ENCODE results near the gene PDE8A. TPM values are rescaled to one million over a fixed set of nuclear protein-coding genes. Genes with fewer than 3 reads are reported as not detected.
"Not testable (repeated sequence)": the region's sequence is repeated elsewhere in the genome, so short reads cannot be mapped to it uniquely, and the experiment has no call there.

PDE8A gene
- total RNA-seq, 5 donors from 2014 or later (not counting 1 experiment from before 2014, with no cell fraction given): 21.5 to 33.7 (median 25.1) TPM

DNA sequence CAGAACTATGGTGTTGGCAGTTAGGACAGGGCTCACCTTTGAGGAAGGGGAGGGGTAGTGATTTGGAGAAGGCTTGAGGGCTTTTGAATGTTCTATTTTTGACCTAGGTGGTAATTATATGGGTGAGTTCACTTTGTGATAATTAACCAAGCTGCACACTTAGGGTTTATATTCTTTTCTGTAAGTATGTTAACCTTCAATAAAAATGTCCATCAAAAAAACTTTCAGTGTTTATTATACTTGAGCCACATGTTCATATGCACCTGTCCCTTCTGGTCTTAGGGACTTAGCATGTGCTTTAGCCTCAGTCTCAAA lies 28.4 kb downstream of the PDE8A start:
- Mint-ChIP-seq H3K36me3 (peaks cover 3% of the 10 kb centered on the region), H3K4me3 (no peak overlapping the region), H3K27me3 (no peaks in the 10 kb centered on the region), H3K4me1 (peaks cover 53 to 60% (median 57%) of the 10 kb centered on the region in 3 donors), H3K27ac (no peak overlapping the region), H3K9me3 (peaks cover 0 to 2% (median 0%) of the 10 kb centered on the region in 3 donors)
- ATAC-seq (replicated peaks in 1 of 4) (no peak), DNase-seq (no peak)
- H3K36me3 ChIP-seq (ENCODE audit: control insufficient read depth in 2 of 2, extremely low read depth in 1 of 2, insufficient read depth in 1 of 2, low read length in 1 of 2): no peaks in the 10 kb centered on the region
- H3K9me3 ChIP-seq: no peaks in the 10 kb centered on the region
- ChIA-PET POLR2A (no interaction called here), CTCF (no interaction called here)
- H3K27me3 ChIP-seq (replicated peaks in 1 of 2; ENCODE audit: control insufficient read depth in 2 of 2, extremely low read depth in 1 of 2, insufficient read depth in 2 of 2, low read length in 1 of 2): no peaks in the 10 kb centered on the region
- peaks cover 0 to 7% of the 10 kb centered on the region in 2 experiments for H3K4me1 ChIP-seq (ENCODE audit: control insufficient read depth in 1 of 2, extremely low read depth in 1 of 2, insufficient read depth in 2 of 2, low read length in 2 of 2)
- no peak overlapping the region for H3K4me3 ChIP-seq (ENCODE audit: control insufficient read depth in 1 of 2, extremely low read depth in 1 of 2, low read length in 1 of 2)
- H3K27ac ChIP-seq (ENCODE audit: low read length): no peak overlapping the region

DNA sequence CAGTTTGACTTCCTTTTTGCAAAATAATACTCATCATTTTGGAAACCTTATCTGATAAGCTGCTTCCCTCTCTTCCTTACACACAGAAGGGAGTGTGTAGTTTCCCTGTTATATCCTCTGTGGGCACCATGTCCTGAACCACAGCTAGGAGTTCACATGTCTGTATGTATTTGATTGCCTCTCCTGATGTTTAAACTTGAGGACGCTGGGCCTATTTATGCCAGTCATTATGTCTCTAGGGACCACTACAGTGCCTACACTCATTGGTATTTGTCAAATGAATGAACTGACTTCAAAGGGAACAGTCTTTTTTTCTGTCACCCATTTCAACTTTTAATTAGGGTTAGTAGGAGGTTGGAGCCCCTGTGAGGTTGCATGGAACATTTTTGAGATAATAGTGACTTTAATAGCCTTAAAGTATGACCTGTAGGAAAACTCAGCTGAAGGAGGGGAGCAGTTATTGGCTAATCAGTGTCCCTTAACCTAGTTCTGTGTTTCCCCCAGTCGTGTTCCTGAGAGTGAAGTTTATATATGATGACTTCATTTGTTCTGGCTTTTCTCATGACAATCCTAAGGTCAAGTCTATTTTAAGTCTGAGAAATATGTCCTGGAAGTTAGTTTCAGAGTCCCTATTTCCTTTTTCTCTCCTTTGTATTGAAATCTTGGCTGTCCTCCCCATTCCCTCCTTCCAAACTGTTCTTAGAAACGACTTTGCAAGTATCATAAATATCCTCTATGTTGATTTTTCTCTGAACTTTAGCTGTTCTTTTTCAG lies 28.9 kb downstream of the PDE8A start:
- 100% methylated on average over 1 of the region's 3 CpGs for WGBS (ENCODE audit: insufficient coverage)
- Histone ChIP-seq H3K4me3 (ENCODE audit: control insufficient read depth in 1 of 2, extremely low read depth in 1 of 2, low read length in 1 of 2) (no peak overlapping the region), H3K27me3 (replicated peaks in 1 of 2; ENCODE audit: control insufficient read depth in 2 of 2, extremely low read depth in 1 of 2, insufficient read depth in 2 of 2, low read length in 1 of 2) (no peaks in the 10 kb centered on the region), H3K27ac (ENCODE audit: low read length) (no peak overlapping the region), H3K36me3 (ENCODE audit: control insufficient read depth in 2 of 2, extremely low read depth in 1 of 2, insufficient read depth in 1 of 2, low read length in 1 of 2) (no peaks in the 10 kb centered on the region), H3K9me3 (no peaks in the 10 kb centered on the region), H3K4me1 (ENCODE audit: control insufficient read depth in 1 of 2, extremely low read depth in 1 of 2, insufficient read depth in 2 of 2, low read length in 2 of 2) (peaks cover 0 to 7% of the 10 kb centered on the region in 2 experiments)
- CTCF ChIA-PET: no interaction called here
- H3K4me3 Mint-ChIP-seq: no peak overlapping the region
- POLR2A ChIA-PET: interaction anchor here in 1 of 2 donors (0.6 kb wide), 1 partner anchor 116 kb away, joined by 3 read pairs; no protein-coding TSS in a partner anchor
- DNase-seq (no peak), ATAC-seq (replicated peaks in 1 of 4) (peak in 1 of 4 experiments; percentile 57)
- peaks cover 55 to 65% (median 58%) of the 10 kb centered on the region in 3 donors for H3K4me1 Mint-ChIP-seq
- peaks cover 0 to 2% (median 0%) of the 10 kb centered on the region in 3 donors for H3K9me3 Mint-ChIP-seq
- no peaks in the 10 kb centered on the region for H3K27me3 Mint-ChIP-seq
- peak overlapping the region in 1 of 2 donors; percentile 18 for H3K27ac Mint-ChIP-seq
- H3K36me3 Mint-ChIP-seq: peaks cover 3% of the 10 kb centered on the region

DNA sequence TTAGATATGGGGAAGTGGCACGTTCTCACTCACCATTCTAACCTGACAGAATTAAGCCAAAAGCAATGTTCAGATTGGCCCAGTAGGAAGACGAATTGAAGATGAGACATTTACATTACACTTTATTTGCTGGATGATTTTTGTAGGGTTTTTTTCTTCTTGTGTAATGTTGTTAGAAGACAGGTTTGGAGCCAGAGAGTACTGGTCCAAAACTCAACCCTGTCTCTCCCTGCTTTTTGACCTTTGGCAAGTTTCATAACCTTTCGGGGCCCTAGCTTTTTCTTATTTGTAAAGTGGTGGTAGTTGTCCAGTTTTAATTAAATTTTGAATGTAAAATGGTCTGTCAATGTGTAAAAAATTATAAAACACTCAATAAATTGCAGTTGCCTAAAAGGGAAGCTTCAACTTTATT lies 29.5 kb downstream of the PDE8A start:
- ChIA-PET CTCF (no interaction called here), POLR2A (no interaction called here)
- H3K36me3 ChIP-seq (ENCODE audit: control insufficient read depth in 2 of 2, extremely low read depth in 1 of 2, insufficient read depth in 1 of 2, low read length in 1 of 2): no peaks in the 10 kb centered on the region
- peaks cover 0 to 7% of the 10 kb centered on the region in 2 experiments for H3K4me1 ChIP-seq (ENCODE audit: control insufficient read depth in 1 of 2, extremely low read depth in 1 of 2, insufficient read depth in 2 of 2, low read length in 2 of 2)
- peaks cover 0 to 2% (median 0%) of the 10 kb centered on the region in 3 donors for H3K9me3 Mint-ChIP-seq
- no peaks in the 10 kb centered on the region for H3K27me3 ChIP-seq (replicated peaks in 1 of 2; ENCODE audit: control insufficient read depth in 2 of 2, extremely low read depth in 1 of 2, insufficient read depth in 2 of 2, low read length in 1 of 2)
- H3K27me3 Mint-ChIP-seq: no peaks in the 10 kb centered on the region
- no peak overlapping the region for H3K4me3 Mint-ChIP-seq
- ATAC-seq (replicated peaks in 1 of 4) (no peak), DNase-seq (no peak)
- no peaks in the 10 kb centered on the region for H3K9me3 ChIP-seq
- peaks cover 3% of the 10 kb centered on the region for H3K36me3 Mint-ChIP-seq
- H3K27ac Mint-ChIP-seq: peak overlapping the region in 1 of 2 donors; percentile 18
- WGBS (ENCODE audit: insufficient coverage): no CpG with 5 or more reads among the region's 3 CpGs
- H3K4me3 ChIP-seq (ENCODE audit: control insufficient read depth in 1 of 2, extremely low read depth in 1 of 2, low read length in 1 of 2): no peak overlapping the region
- no peak overlapping the region for H3K27ac ChIP-seq (ENCODE audit: low read length)
- H3K4me1 Mint-ChIP-seq: peaks cover 56 to 69% (median 60%) of the 10 kb centered on the region in 3 donors

DNA sequence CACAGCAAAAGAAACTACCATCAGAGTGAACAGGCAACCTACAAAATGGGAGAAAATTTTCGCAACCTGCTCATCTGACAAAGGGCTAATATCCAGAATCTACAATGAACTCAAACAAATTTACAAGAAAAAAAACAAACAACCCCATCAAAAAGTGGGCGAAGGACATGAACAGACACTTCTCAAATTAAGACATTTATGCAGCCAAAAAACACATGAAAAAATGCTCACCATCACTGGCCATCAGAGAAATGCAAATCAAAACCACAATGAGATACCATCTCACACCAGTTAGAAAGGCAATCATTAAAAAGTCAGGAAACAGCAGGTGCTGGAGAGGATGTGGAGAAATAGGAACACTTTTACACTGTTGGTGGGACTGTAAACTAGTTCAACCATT lies 30.1 kb downstream of the PDE8A start:
- H3K9me3 ChIP-seq; H3K27me3 Mint-ChIP-seq; H3K4me1 ChIP-seq (ENCODE audit: control insufficient read depth in 1 of 2, extremely low read depth in 1 of 2, insufficient read depth in 2 of 2, low read length in 2 of 2); H3K36me3 ChIP-seq (ENCODE audit: control insufficient read depth in 2 of 2, extremely low read depth in 1 of 2, insufficient read depth in 1 of 2, low read length in 1 of 2); ATAC-seq (replicated peaks in 1 of 4); POLR2A ChIA-PET; H3K4me3 ChIP-seq (ENCODE audit: control insufficient read depth in 1 of 2, extremely low read depth in 1 of 2, low read length in 1 of 2); CTCF ChIA-PET; DNase-seq; H3K27ac ChIP-seq (ENCODE audit: low read length); H3K9me3 Mint-ChIP-seq; H3K4me3 Mint-ChIP-seq; H3K27me3 ChIP-seq (replicated peaks in 1 of 2; ENCODE audit: control insufficient read depth in 2 of 2, extremely low read depth in 1 of 2, insufficient read depth in 2 of 2, low read length in 1 of 2); H3K36me3 Mint-ChIP-seq; H3K27ac Mint-ChIP-seq: not testable (repeated sequence)
- peaks cover 57 to 73% (median 61%) of the 10 kb centered on the region in 3 donors for H3K4me1 Mint-ChIP-seq
- WGBS (ENCODE audit: insufficient coverage): no CpG with 5 or more reads among the region's 2 CpGs

DNA sequence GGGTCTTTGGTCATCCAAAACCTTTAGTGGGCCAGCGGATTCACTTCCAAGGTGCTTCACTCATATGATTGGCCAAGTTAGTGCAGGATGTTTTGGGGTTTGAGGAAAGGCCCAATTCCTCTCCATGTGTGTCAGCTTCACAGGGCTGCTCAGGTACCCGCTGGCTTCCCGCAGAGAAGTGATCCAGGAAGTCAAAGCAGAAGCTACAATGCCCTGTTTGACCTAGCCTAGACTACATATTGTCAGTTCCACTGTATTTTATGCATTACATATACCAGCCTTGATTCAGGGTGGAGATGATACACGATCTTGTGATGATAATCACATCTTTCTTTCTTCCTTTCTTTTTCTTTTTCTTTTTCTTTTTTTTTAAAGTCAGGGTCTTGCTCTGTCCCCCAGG lies 32.1 kb downstream of the PDE8A start:
- no peak for ATAC-seq (replicated peaks in 1 of 4)
- Histone ChIP-seq H3K27me3 (replicated peaks in 1 of 2; ENCODE audit: control insufficient read depth in 2 of 2, extremely low read depth in 1 of 2, insufficient read depth in 2 of 2, low read length in 1 of 2) (no peaks in the 10 kb centered on the region), H3K27ac (ENCODE audit: low read length) (no peak overlapping the region), H3K36me3 (ENCODE audit: control insufficient read depth in 2 of 2, extremely low read depth in 1 of 2, insufficient read depth in 1 of 2, low read length in 1 of 2) (no peaks in the 10 kb centered on the region), H3K4me1 (ENCODE audit: control insufficient read depth in 1 of 2, extremely low read depth in 1 of 2, insufficient read depth in 2 of 2, low read length in 2 of 2) (peaks cover 0 to under 1% of the 10 kb centered on the region in 2 experiments), H3K4me3 (ENCODE audit: control insufficient read depth in 1 of 2, extremely low read depth in 1 of 2, low read length in 1 of 2) (no peak overlapping the region), H3K9me3 (no peaks in the 10 kb centered on the region)
- 96% methylated on average over 3 of the region's 4 CpGs for WGBS (ENCODE audit: insufficient coverage)
- POLR2A ChIA-PET: no interaction called here
- H3K4me3 Mint-ChIP-seq: no peak overlapping the region
- H3K9me3 Mint-ChIP-seq: peaks cover 0 to 2% (median 0%) of the 10 kb centered on the region in 3 donors
- no peak for DNase-seq
- H3K36me3 Mint-ChIP-seq: peaks cover 3% of the 10 kb centered on the region
- peaks cover 49 to 56% (median 49%) of the 10 kb centered on the region in 3 donors for H3K4me1 Mint-ChIP-seq
- peak overlapping the region in 1 of 2 donors; percentile 28 for H3K27ac Mint-ChIP-seq
- no peaks in the 10 kb centered on the region for H3K27me3 Mint-ChIP-seq
- CTCF ChIA-PET: no interaction called here

DNA sequence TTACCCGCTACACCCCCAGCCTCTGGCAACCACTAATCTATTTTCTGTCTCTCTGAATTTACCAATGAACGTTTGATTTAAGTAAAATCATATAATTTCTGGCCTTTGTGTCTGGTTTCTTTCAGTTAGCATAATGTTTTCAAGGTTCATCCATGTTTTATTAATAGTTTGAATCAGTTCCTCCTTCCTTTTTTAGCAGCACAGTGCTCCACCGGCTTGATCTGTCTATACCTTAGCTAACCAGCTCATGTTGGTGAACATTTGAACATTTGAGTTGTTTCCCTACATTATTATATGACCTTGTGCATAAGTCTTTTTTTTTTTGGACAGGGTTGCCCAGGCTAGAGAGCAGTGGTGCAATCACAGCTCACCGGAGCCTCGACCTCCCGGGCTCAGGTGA lies 33.3 kb downstream of the PDE8A start:
- no peaks in the 10 kb centered on the region for H3K36me3 ChIP-seq (ENCODE audit: control insufficient read depth in 2 of 2, extremely low read depth in 1 of 2, insufficient read depth in 1 of 2, low read length in 1 of 2)
- no peak overlapping the region for H3K4me3 ChIP-seq (ENCODE audit: control insufficient read depth in 1 of 2, extremely low read depth in 1 of 2, low read length in 1 of 2)
- ATAC-seq (replicated peaks in 1 of 4) (no peak), DNase-seq (no peak)
- no peaks in the 10 kb centered on the region for H3K9me3 ChIP-seq
- ChIA-PET POLR2A (no interaction called here), CTCF (no interaction called here)
- Mint-ChIP-seq H3K27ac (no peak overlapping the region), H3K9me3 (peaks cover 0 to 2% (median 0%) of the 10 kb centered on the region in 3 donors), H3K4me3 (no peak overlapping the region), H3K27me3 (no peaks in the 10 kb centered on the region), H3K36me3 (peaks cover 3% of the 10 kb centered on the region), H3K4me1 (peaks cover 44 to 48% (median 46%) of the 10 kb centered on the region in 3 donors)
- no peaks in the 10 kb centered on the region for H3K27me3 ChIP-seq (replicated peaks in 1 of 2; ENCODE audit: control insufficient read depth in 2 of 2, extremely low read depth in 1 of 2, insufficient read depth in 2 of 2, low read length in 1 of 2)
- WGBS (ENCODE audit: insufficient coverage): 100% methylated on average over 2 of the region's 6 CpGs
- H3K27ac ChIP-seq (ENCODE audit: low read length): no peak overlapping the region
- no peaks in the 10 kb centered on the region for H3K4me1 ChIP-seq (ENCODE audit: control insufficient read depth in 1 of 2, extremely low read depth in 1 of 2, insufficient read depth in 2 of 2, low read length in 2 of 2)

Data from T-cell (primary cell).